Fibroblast of skin of right biceps (primary cell): ENCODE results near the gene TMPRSS11D.
A peak's percentile ranks its signal among the peaks of the same experiment; 100 is the strongest.

Experiments
- DNase-seq: peaks from one replicate; pipeline ENCODE4 v3.0.0-alpha.2; 2013

The TMPRSS11D gene

DNA sequence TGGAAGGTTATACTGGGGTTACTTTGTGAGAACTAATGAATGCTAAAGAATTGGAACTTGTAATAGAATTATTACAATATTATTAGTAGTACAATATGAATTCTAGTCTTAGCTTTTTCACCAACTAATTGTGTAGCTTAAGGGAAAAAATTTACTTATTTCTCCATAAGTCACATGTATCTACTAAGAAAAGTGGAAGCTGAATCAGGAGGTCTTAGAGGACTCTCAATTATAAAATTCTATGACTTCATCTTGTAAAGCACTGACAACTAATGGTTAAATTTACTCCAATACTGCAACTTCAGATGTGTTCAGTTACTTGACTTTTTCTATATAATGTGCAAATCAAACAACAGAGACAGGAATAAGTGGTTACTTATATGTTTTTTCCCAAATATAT is 899 bp upstream of the TMPRSS11D start:
- no peak for DNase-seq

DNA sequence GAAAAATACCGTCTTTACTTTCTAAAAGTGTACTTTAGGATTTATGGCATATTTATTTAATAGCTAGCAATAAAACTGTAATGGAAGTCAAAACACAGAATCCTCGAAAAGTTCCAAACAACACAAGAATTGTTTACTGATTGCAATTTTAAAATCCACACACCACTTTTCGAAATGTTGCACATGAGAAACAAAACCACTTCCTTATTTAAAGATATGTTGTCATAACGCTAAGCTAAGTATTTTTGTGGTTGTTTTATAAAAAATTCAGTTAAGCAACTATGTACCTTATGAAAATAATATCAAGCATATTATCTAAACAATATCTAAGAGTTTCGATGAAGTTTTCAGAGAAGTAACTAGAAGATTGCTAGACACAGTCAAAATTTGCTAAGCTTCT is 344 bp downstream of the TMPRSS11D start:
- no peak for DNase-seq

DNA sequence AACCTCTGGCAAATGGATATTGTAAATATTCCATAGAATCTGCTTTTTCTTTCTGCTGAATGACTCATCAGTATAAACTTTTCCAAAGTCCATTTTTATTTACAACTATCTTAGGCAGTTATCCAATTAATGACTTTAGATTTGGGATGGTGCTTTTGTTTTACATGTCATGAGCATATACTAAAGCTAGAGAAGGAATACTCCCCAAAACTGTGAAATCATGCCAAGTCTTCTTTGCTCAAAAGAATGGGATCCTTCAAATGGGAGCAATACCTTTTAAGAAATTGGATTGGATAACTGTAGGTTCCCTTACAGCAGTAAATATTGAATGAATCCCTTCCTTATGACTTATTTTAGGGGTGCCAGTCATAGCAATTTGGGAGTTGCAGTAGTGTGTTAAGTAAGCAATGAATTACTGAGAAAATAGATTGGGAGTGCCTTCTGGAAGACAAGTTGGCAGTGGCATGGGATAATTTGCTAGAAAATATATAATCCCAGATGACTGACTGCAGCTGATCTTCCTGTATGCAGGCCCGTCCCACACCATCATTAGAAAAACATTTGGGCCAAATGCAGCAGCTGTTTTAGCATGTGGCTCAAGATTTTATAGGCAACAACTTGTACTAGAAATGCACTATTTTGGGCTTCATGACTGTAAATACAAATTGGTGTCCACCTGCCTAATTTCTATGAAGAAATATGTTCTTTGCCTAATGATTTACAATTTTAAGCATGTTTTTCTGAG is 2.8 kb downstream of the TMPRSS11D start:
- DNase-seq: no peak

DNA sequence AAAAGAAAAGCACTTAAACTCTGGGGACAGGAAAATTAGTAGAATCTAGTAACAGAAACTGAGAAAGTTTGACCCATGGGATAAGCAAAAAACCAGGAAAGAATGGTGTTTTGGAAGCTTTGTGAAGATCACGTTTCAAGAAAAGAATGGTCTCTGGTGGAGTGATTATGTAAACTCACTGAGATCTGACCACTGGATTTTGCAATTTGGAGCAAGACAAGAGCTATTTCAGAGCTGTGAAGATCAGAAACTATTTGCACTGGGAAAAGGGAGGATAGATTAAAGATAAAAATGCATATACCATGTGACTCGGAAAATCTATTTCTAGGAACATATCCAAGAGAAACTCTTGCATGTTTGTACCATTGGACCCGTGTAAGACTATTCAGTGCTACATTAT is 4.3 kb downstream of the TMPRSS11D start:
- peak; percentile 3 for DNase-seq

DNA sequence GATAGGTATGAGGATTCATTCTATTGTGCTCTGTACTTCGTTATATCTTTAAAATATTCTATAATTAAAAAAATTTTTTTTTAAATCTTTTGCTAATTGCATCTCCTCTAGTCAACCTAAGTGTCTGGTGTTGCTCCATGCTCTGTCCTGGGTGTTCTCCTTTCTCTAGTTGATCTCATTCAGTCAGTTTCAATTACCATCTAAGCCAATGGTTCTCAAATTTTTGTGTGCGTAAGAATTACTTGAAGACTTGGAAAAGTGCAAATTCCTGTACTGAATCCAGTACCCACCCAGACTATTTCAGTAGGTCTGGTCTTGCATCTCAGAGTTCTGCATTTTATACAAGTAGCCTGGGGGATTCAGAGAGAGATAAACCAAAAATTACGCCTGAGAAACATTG is 6.7 kb downstream of the TMPRSS11D start:
- no peak for DNase-seq

DNA sequence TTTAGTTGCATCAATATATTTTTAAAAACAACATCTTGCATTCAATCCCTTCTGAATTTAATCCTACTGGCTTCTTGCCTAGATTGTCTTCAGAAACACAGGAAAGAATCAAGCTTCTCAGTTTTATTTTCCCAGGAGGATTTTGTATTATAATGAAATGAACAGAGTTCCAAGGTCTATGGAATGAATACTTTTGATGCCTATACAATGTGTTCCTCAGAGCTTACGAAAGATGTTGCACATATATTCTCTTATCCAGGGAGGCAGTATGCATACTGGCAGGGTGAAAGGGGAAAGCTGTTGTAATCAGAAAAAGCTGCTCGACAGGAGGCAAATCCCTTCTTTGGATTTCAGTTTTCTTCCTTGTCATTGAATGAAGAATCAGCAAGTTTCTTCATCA is 8.8 kb downstream of the TMPRSS11D start:
- DNase-seq: peak; percentile 35

DNA sequence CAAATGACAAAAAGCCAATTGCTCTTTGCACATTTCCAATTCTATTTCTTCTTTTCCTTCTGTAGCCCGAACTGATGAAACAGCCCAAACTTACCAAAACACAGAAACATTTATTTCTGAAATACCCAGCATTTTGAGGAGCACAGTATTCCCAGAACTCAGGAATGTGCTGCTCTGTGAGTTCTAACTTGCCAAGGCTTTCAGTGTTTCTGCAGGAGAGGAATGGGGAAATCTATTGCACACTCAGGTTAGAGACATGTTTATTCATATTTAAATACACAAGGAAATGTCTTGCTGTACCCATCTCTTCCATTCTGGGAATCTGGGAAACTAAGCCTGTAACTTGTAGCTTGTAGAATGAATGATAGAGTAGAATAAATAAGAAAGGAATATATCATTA is 10.7 kb downstream of the TMPRSS11D start:
- peak; percentile 8 for DNase-seq

DNA sequence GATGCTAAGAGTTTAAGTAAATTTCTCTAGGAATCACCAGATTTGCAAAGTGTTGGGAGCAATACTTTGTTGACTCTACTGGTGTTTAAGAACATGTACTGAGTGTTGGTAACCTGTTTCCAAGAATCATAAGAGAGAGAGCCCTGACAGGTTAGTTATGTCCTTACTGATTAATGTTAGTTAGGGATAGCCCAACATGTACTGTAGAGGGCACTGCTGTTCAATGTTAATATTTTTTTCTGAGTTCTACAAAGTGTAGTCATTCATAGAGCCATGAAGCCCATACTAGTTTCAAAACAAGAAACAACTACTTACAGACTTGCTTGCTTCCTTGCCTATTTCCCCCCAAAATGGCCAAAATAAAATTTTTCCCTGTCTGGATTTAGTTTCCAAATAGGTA is 11.9 kb downstream of the TMPRSS11D start:
- DNase-seq: peak; percentile 51

DNA sequence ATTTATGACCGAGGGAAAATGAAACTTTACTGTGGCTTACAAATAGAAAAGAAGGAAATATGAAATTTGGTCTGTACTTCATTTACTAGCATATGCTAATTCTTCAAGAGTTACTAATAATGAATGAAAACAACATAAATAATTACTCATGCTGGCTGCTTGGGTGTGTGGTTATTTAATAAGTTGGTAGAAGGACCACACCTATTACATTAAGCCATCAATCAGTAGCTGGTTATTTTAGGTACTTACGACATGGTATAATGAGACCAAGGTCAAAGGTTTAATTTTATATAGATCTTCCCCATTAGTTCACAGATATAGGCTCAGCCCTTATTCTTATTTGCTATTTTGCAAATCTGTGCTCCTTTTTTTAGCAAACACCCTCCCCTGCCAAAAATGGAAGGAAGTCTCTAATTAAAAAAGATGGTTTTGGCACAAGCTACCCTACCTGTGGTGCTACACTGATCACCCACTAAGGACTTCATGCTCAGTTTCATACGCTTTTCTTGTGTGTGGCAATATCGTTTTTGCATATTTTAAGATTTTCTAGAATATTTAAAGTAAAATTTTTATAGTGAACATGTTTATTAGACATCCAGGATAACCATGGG is 14.1 kb downstream of the TMPRSS11D start:
- DNase-seq: no peak

DNA sequence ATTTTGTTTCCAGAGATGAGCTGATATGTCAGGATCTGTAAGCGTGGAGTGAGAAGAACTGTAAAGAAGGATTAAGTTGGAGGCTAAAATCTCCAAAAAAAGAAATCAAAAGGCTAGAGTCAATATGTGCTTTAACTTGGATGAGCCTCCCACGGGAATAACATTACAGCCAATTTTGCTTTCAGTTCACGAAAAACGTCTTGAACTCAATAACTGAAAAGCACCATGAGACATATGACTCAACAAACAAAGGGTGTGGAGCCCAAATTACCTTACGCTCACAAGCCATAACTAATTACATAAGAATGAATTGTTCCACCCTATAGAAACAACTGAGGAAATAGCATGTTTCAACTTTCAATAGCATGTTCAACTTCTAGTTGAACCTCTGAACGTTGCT is 22.3 kb downstream of the TMPRSS11D start:
- no peak for DNase-seq

DNA sequence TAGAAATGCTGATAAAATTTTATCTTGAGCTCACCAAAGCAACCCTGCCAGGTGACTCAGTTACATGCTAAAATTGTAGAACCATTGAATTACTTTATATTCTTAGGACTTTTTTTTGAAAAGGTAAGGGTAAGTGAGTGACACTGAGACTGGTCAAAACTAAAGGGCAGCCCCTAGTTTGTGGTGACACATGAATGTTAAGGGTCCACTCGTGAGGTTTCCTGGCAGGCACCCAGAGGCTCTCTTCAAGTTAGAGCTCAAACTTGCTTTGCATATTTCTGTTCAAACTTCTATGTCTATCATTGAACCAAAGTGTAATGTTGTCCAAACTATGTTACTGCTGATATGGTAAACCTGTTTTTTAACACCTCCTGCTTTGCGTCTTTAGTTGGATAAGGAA is 30.5 kb downstream of the TMPRSS11D start:
- no peak for DNase-seq

DNA sequence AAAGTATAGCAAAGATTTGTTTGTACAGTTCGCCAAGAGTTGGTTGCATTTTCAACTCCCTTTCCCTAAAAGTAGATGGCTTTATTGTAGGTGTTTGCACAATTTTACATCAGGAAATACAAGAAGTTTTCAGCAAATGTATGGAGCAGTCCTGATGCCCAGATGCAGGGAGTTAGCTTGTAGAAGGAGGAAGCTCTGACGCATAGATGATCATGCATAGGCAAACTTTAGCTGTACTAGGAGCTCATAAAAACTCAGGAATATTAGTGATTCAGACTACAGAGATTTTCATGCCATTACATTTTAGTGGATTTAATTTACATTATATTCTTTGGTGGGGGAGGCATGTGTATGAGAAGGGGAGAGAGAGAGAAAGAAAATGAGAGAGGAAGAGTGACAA is 62.9 kb downstream of the TMPRSS11D start:
- no peak for DNase-seq

DNA sequence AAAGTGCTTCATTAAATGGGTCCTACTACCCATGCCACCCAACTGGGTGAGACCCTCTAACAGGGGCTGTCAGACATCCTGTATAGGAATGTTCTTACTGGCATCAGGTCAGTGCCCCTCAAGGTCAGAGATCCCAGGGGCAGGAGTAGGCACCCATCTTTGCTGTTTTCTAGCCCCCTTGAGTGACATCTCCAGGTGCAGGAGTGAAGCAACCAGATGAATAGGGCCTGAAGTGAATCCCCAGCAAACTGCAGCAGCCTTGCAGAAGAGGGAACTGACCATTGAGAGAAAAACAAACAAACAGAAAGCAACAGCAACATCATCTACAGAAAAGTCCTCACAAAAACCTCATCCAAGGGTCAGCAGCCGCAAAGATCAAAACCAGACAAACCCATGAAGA is 73.8 kb downstream of the TMPRSS11D start:
- no peak for DNase-seq

DNA sequence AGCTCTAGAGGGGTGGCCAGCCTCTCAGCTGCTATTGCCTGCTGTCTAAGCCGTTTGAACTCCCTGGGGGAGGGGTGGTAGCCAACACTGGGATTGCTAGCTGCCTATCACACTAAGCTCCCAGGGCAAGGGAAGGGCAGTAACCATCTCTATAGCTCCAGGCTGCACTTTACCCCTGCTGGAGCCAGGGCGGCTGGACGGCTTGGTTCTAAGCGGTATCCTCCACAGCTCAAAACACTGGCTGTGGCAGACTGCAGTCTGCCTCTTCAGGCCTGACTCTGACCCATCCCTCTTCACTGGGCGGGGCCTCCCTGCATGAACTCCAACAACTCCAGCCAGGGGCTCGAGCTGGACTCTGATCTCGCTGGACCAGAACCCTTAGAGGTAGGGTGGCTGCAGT is 74.3 kb downstream of the TMPRSS11D start:
- no peak for DNase-seq

DNA sequence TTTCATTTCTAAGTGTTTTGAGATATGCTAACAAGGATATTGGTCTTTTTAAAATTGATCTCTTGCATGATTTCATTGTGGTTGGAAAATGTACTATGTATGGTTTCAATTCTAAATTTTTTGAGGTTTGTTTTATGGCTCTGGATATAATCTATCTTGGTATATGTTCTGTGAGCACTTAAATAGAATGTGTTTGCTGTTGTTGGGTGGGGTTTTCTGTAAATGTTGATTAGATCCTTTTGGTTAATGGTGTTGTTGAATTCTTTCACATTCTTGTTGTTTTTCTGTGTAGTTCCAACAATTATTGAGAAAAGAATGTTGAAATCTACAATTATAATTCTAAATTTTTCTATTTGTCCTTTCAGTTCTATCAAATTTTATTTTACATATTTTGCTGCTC is 87.0 kb downstream of the TMPRSS11D start:
- DNase-seq: no peak

DNA sequence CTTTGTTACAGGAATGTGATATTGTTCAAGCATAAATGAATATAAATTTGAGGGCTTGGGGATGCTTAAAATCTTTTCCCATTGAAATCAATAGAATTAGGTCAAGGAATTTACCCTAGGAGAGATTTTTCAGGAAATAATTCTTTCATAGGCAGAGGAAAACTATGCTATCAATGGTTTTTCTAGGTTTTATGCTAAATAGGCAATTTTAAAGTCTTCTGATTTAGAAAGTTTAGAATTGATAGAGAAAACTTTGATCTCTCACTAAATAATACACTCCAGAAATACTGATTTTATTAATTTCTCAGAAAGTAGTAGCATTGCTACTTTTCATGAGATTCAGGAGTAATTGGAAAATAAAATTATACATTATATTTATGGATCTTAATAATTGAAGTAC is 93.1 kb downstream of the TMPRSS11D start:
- DNase-seq: no peak

DNA sequence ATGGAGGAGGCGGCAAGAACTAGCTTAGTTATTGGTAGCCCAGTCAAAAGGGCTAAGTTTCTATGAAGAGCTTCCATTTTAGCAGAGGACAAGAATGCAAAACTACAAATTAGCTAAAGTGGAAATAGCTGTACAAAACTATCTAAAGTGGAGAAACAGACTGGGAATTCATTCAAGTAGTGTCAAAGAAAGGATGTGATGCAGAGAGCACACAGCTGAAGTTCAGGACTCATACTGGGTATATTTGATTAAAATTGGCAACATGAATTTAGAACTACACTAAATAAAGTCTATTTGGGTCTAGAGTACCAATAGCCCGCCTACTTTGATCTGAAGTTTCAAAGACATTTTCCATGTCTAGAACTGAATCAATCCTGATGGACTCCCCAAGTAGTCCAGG is 96.5 kb downstream of the TMPRSS11D start:
- DNase-seq: no peak

DNA sequence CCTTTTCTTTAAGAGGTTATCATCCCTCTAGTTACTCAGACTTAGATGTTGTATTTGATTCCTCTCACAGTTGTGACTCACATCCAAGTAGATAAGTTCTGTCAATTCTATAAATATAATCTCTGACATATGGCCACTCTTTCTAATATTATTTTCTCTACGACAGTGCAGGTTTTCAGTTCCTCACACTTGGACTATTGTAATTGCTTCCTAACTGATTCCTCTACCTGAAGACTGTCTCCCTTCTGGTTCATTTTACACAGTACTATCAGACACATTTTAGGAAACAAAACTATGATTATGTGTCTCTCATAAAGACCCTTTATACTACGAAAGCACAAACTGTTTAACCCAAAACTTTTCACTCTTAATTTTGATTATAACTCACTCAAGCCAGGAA is 98.3 kb downstream of the TMPRSS11D start:
- no peak for DNase-seq

DNA sequence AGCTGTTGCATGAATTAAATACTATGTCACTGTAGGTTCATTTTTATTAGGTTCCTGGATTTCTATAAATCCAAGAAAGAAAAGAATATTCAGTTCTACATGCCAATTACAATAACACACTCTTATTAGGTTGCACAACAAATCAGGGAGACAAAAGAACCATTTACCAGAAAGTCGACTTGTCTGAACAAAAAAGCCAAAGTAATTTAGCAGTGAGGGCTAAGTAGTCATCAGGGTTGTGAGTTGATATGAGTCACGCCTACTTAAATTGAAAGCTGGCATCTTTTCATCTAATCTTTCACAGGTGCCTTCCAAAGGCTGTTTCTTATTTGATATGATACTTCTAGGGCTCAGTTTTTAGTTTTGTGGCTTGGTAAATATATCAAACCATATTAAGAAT is 104.2 kb downstream of the TMPRSS11D start:
- DNase-seq: no peak

DNA sequence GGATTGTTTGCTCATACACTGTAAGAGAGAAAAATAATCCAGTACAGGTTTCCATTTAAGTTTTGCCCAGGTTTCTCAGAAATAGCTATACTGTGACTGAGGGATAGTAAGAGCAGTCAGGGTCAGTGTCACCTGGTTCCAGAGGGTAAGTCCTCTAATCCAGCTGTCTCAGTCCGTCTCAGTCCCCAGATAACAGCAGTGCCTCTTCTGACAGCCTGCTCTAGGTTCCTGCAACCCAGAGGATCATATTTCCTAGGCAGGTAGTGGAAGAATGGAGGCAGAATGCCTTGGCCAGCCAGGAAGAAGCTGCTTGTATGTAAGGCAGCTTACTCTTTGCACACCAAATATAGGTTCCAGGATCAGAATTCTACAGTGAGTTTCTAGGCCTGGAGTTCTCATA is 107.1 kb downstream of the TMPRSS11D start:
- no peak for DNase-seq
